Activated naive CD4-positive, alpha-beta T cell treated with anti-CD3 and anti-CD28 coated beads, Interleukin-2, amount 50 U/mL, for 24 hours (primary cell): ENCODE results near the gene EXOC6.
A peak's percentile ranks its signal among the peaks of the same experiment; 100 is the strongest.

Experiments used
- H3K27ac Mint-ChIP-seq: one replicate; pipeline ENCODE4 v1.8.0; 2021; ENCODE audit warnings: mild to moderate bottlenecking, mixed read lengths
- H3K27me3 Mint-ChIP-seq: one replicate; pipeline ENCODE4 v1.8.0; 2021; ENCODE audit warnings: mixed read lengths
- H3K36me3 Mint-ChIP-seq: one replicate; pipeline ENCODE4 v1.8.0; 2021; ENCODE audit warnings: mixed read lengths
- H3K4me1 Mint-ChIP-seq: one replicate; pipeline ENCODE4 v1.8.0; 2021; ENCODE audit warnings: mixed read lengths
- H3K4me3 Mint-ChIP-seq: one replicate; pipeline ENCODE4 v1.8.0; 2021; ENCODE audit warnings: mild to moderate bottlenecking, mixed read lengths
- H3K9me3 Mint-ChIP-seq: one replicate; pipeline ENCODE4 v1.8.0; 2021; ENCODE audit warnings: mixed read lengths

Gene EXOC6

GRCh38 chr10:93039110-93039509 lies 190.8 kb downstream of the EXOC6 start:
- Mint-ChIP-seq H3K4me1 (no peaks in the 10 kb centered on the region), H3K27ac (no peak overlapping the region), H3K27me3 (no peaks in the 10 kb centered on the region), H3K36me3 (peaks cover 14% of the 10 kb centered on the region), H3K9me3 (no peaks in the 10 kb centered on the region), H3K4me3 (no peak overlapping the region)

GRCh38 chr10:93039721-93040120 lies 191.4 kb downstream of the EXOC6 start:
- no peaks in the 10 kb centered on the region for H3K4me1 Mint-ChIP-seq
- H3K27me3 Mint-ChIP-seq, result no peaks in the 10 kb centered on the region
- H3K27ac Mint-ChIP-seq, result no peak overlapping the region

GRCh38 chr10:93054486-93054885 lies 206.2 kb downstream of the EXOC6 start:
- H3K9me3 Mint-ChIP-seq, result no peaks in the 10 kb centered on the region
- H3K27me3 Mint-ChIP-seq, result peaks cover 2% of the 10 kb centered on the region

More at GRCh38 chr10:93039721-93040120, 191.4 kb downstream of the EXOC6 start:
- H3K36me3 Mint-ChIP-seq, result peaks cover 14% of the 10 kb centered on the region
- no peaks in the 10 kb centered on the region for H3K9me3 Mint-ChIP-seq
- H3K4me3 Mint-ChIP-seq, result no peak overlapping the region

GRCh38 chr10:93058139-93058538 lies 209.8 kb downstream of the EXOC6 start:
- H3K27me3 Mint-ChIP-seq, result peaks cover 8% of the 10 kb centered on the region
- peaks cover 22% of the 10 kb centered on the region for H3K36me3 Mint-ChIP-seq
- H3K4me1 Mint-ChIP-seq, result peaks cover 19% of the 10 kb centered on the region
- H3K27ac Mint-ChIP-seq, result no peak overlapping the region
- no peaks in the 10 kb centered on the region for H3K9me3 Mint-ChIP-seq
- no peak overlapping the region for H3K4me3 Mint-ChIP-seq

More at GRCh38 chr10:93054486-93054885, 206.2 kb downstream of the EXOC6 start:
- no peaks in the 10 kb centered on the region for H3K4me1 Mint-ChIP-seq
- H3K4me3 Mint-ChIP-seq, result no peak overlapping the region
- H3K27ac Mint-ChIP-seq, result no peak overlapping the region
- peaks cover 22% of the 10 kb centered on the region for H3K36me3 Mint-ChIP-seq

GRCh38 chr10:93059975-93060886 lies 211.9 kb downstream of the EXOC6 start, which contains the start of gene CYP26C1:
TSS of gene CYP26C1 (plus strand) at chr10:93060798. CDS start at chr10:93061264, 466 bp downstream.
- H3K4me3 Mint-ChIP-seq, result peak within 1 kb of the TSS; percentile 23
- peaks cover 21% of the 10 kb centered on the region for H3K4me1 Mint-ChIP-seq
- no peaks in the 10 kb centered on the region for H3K9me3 Mint-ChIP-seq
- H3K36me3 Mint-ChIP-seq, result peaks cover 22% of the 10 kb centered on the region
- H3K27me3 Mint-ChIP-seq, result peaks cover 18% of the 10 kb centered on the region
- H3K27ac Mint-ChIP-seq, result no peak within 1 kb of the TSS

GRCh38 chr10:93060887-93061593 lies 212.7 kb downstream of the EXOC6 start:
- Mint-ChIP-seq H3K27me3 (peaks cover 19% of the 10 kb centered on the region), H3K27ac (no peak overlapping the region), H3K4me3 (no peak overlapping the region), H3K36me3 (peaks cover 19% of the 10 kb centered on the region), H3K4me1 (peaks cover 25% of the 10 kb centered on the region), H3K9me3 (no peaks in the 10 kb centered on the region)

- H3K27me3 Mint-ChIP-seq, result peaks cover 20% of the 10 kb centered on the region
- H3K27ac Mint-ChIP-seq, result no peak overlapping the region
- peaks cover 25% of the 10 kb centered on the region for H3K4me1 Mint-ChIP-seq
Observed at GRCh38 chr10:93061594-93062513, 213.5 kb downstream of the EXOC6 start.

GRCh38 chr10:93062514-93063143 lies 214.3 kb downstream of the EXOC6 start:
- Mint-ChIP-seq H3K9me3 (no peaks in the 10 kb centered on the region), H3K27me3 (peaks cover 24% of the 10 kb centered on the region)

More at GRCh38 chr10:93061594-93062513, 213.5 kb downstream of the EXOC6 start:
- no peaks in the 10 kb centered on the region for H3K9me3 Mint-ChIP-seq
- peaks cover 14% of the 10 kb centered on the region for H3K36me3 Mint-ChIP-seq
- peak overlapping the region; percentile 83 for H3K4me3 Mint-ChIP-seq

GRCh38 chr10:93063144-93063976 lies 215.0 kb downstream of the EXOC6 start:
- H3K27ac Mint-ChIP-seq, result no peak overlapping the region
- H3K4me3 Mint-ChIP-seq, result peak overlapping the region; percentile 32
- H3K27me3 Mint-ChIP-seq, result peaks cover 27% of the 10 kb centered on the region
- H3K4me1 Mint-ChIP-seq, result peaks cover 25% of the 10 kb centered on the region
- H3K9me3 Mint-ChIP-seq, result no peaks in the 10 kb centered on the region
- peaks cover 6% of the 10 kb centered on the region for H3K36me3 Mint-ChIP-seq

More at GRCh38 chr10:93062514-93063143, 214.3 kb downstream of the EXOC6 start:
- peak overlapping the region; percentile 83 for H3K4me3 Mint-ChIP-seq
- H3K36me3 Mint-ChIP-seq, result peaks cover 10% of the 10 kb centered on the region
- H3K4me1 Mint-ChIP-seq, result peaks cover 25% of the 10 kb centered on the region
- H3K27ac Mint-ChIP-seq, result no peak overlapping the region

- Mint-ChIP-seq H3K4me1 (peaks cover 29% of the 10 kb centered on the region), H3K4me3 (no peak overlapping the region), H3K27me3 (peaks cover 32% of the 10 kb centered on the region), H3K27ac (no peak overlapping the region), H3K9me3 (no peaks in the 10 kb centered on the region), H3K36me3 (peaks cover 2% of the 10 kb centered on the region)
Observed at GRCh38 chr10:93063977-93064660, 215.8 kb downstream of the EXOC6 start.

- peaks cover 31% of the 10 kb centered on the region for H3K27me3 Mint-ChIP-seq
- peaks cover 24% of the 10 kb centered on the region for H3K4me1 Mint-ChIP-seq
- H3K9me3 Mint-ChIP-seq, result no peaks in the 10 kb centered on the region
- H3K4me3 Mint-ChIP-seq, result no peak overlapping the region
- no peak overlapping the region for H3K27ac Mint-ChIP-seq
- H3K36me3 Mint-ChIP-seq, result no peaks in the 10 kb centered on the region
Observed at GRCh38 chr10:93064874-93065660, 216.7 kb downstream of the EXOC6 start.

- Mint-ChIP-seq H3K4me3 (no peak overlapping the region), H3K9me3 (no peaks in the 10 kb centered on the region), H3K4me1 (peaks cover 23% of the 10 kb centered on the region), H3K27me3 (peaks cover 37% of the 10 kb centered on the region), H3K27ac (no peak overlapping the region), H3K36me3 (no peaks in the 10 kb centered on the region)
Observed at GRCh38 chr10:93065675-93066543, 217.6 kb downstream of the EXOC6 start.
